GM18507 (cell line): ENCODE data around the gene HBD.

Source experiments
- DNase-seq: peaks from one replicate; pipeline ENCODE4 v3.0.0; 2011; ENCODE audit warnings: low read depth; ENCODE audit not compliant: insufficient read length; ENCODE audit errors: extremely low spot score
- FAIRE-seq: peaks from 2 replicates; lab custom pipeline; 2011; peaks lifted over from hg19 to GRCh38; lab: Jason Lieb, UNC

HBD gene

DNA sequence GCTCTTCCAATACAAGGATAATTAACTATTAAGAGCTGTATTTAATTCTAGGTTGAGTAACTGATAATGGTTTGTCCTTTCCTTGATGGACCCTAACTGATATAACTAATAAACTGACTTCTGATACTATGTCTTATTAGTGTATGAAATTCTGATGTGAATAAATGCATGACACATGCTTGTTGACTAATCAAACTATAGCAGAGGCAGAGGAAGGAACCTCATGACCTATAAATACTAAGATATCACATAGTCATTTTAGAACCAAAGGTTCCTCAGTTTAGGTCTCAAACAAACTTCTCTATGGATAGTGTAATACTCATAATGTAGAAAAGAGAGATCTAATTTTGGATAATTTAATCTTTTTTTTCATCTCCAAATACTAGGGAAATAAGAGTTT is 4.8 kb upstream of the HBD start:
- FAIRE-seq = no peak
- DNase-seq = no peak

DNA sequence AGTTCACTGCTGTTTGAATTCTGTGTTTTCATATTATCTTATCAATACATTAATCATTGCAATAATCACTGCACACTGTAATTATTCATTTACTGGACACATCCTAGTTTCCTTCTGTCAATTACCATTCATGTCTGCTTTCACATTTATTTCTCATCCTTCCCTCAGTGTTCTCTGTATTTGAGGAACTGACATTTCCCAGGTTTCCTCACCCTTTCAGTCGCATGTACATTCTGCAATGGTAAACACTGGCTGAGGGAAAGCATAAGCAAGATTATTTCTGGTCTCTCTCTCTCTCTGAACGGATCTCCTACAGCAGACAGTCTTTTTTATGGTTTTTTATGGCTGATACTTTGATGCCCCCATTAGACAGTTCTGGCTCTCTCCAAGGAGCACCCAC is 4.2 kb upstream of the HBD start:
- FAIRE-seq (no peak), DNase-seq (no peak)

- FAIRE-seq (no peak), DNase-seq (no peak)
Measured at GRCh38 chr11:5237420-5237819, 3.1 kb upstream of the HBD start.

DNA sequence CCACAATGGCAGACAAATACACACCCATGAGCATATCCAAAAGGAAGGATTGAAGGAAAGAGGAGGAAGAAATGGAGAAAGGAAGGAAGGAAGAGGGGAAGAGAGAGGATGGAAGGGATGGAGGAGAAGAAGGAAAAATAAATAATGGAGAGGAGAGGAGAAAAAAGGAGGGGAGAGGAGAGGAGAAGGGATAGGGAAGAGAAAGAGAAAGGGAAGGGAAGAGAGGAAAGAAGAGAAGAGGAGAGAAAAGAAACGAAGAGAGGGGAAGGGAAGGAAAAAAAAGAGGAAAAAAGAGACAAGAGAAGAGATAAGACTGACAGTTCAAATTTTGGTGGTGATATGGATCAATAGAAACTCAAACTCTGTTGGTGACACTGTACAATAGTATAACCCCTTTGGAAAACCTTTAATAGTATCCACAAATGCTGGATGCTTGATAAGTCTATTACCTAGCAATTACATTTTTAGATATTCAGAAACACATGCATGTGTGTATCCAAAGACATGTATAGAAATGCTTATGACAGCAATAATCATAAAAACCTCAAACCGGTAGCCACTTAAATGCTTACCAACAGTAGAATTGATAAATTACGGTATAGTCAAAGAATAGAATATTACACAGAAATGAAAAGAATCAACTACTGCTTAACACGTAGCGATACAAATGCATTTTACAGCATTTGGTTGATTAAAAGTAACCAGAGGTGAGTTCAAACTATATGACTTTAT is 1.2 kb upstream of the HBD start:
- DNase-seq = no peak
- FAIRE-seq = no peak

- DNase-seq (no peak), FAIRE-seq (no peak)
Measured at GRCh38 chr11:5233307-5233706, 976 bp downstream of the HBD start.

GRCh38 chr11:5232821-5233220 is 1.5 kb downstream of the HBD start:
- FAIRE-seq = no peak
- no peak for DNase-seq

DNA sequence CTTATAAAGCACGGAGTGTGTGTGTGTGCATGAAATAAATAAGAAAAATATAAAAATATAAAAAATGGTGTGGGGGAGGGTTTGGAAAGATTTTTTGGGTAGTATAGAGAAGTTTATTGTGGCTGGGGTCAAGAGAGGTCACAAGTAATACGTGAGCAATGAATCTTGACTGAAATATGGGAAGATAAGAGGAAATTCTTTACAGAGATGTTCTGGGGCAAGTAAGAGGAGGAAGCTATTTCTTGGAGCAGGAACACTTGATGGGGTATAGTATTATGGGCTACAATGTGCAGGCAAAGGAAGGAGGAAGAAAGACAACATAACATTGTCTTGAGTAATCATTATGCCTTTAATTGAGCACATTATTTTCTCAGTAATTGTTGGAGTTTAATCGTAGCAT is 2.1 kb downstream of the HBD start:
- FAIRE-seq (no peak), DNase-seq (no peak)

- DNase-seq (no peak), FAIRE-seq (no peak)
Measured at GRCh38 chr11:5231111-5231510, 3.2 kb downstream of the HBD start.

- no peak for FAIRE-seq
- no peak for DNase-seq
Measured at GRCh38 chr11:5230266-5230665, 4.0 kb downstream of the HBD start.

GRCh38 chr11:5229796-5230195 is 4.5 kb downstream of the HBD start:
- no peak for DNase-seq
- FAIRE-seq = no peak

DNA sequence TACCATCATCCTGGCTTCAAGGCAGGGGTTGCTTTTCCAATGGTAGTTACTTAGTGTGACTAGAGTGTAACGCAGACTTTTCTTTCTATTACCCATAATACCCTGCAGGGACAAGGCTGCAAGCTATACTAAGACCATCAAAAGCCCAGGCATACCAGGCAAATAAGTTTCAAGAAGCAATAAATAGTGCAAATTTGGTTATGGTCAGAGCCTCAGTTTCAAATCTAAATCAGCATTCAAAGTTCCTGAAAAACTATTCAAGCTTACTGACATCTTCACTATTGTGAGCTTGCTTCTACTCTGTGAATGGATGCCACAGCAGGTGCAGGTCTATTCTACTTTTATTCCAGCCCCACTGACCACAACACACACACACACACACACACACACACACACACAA is 4.9 kb downstream of the HBD start:
- DNase-seq = no peak
- no peak for FAIRE-seq

DNA sequence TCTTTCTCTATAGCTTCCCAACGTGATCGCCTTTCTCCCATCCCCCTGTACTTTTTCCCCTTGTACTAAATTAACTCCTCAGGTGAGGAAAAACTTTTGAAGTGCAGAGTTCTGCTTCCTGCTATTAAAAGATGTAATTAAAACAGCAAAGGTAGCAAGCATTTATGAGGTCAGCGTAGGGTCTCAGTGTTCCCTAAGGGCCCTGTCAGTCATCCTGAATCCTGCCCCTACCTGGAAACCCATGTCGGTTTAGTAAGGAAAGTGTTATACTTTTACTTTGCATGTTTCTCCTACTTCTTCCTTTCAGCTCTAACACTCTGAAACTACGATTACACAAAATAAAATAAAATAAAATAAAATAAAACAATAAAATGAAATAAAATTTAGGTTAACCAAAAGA is 6.2 kb downstream of the HBD start:
- FAIRE-seq (no peak), DNase-seq (no peak)

- no peak for FAIRE-seq
- DNase-seq = no peak
Measured at GRCh38 chr11:5227681-5228080, 6.6 kb downstream of the HBD start.

DNA sequence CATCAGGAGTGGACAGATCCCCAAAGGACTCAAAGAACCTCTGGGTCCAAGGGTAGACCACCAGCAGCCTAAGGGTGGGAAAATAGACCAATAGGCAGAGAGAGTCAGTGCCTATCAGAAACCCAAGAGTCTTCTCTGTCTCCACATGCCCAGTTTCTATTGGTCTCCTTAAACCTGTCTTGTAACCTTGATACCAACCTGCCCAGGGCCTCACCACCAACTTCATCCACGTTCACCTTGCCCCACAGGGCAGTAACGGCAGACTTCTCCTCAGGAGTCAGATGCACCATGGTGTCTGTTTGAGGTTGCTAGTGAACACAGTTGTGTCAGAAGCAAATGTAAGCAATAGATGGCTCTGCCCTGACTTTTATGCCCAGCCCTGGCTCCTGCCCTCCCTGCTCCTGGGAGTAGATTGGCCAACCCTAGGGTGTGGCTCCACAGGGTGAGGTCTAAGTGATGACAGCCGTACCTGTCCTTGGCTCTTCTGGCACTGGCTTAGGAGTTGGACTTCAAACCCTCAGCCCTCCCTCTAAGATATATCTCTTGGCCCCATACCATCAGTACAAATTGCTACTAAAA is 7.5 kb downstream of the HBD start, which contains the start of gene HBB:
Gene HBB, minus strand, starts transcription at position 340 of the 579 bp plus-strand sequence. Its CDS starts 50 bp downstream, at position 290.
- FAIRE-seq (no peak), DNase-seq (no peak)

DNA sequence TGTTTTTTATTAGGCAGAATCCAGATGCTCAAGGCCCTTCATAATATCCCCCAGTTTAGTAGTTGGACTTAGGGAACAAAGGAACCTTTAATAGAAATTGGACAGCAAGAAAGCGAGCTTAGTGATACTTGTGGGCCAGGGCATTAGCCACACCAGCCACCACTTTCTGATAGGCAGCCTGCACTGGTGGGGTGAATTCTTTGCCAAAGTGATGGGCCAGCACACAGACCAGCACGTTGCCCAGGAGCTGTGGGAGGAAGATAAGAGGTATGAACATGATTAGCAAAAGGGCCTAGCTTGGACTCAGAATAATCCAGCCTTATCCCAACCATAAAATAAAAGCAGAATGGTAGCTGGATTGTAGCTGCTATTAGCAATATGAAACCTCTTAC is 8.8 kb downstream of the HBD start:
- FAIRE-seq (no peak), DNase-seq (no peak)

DNA sequence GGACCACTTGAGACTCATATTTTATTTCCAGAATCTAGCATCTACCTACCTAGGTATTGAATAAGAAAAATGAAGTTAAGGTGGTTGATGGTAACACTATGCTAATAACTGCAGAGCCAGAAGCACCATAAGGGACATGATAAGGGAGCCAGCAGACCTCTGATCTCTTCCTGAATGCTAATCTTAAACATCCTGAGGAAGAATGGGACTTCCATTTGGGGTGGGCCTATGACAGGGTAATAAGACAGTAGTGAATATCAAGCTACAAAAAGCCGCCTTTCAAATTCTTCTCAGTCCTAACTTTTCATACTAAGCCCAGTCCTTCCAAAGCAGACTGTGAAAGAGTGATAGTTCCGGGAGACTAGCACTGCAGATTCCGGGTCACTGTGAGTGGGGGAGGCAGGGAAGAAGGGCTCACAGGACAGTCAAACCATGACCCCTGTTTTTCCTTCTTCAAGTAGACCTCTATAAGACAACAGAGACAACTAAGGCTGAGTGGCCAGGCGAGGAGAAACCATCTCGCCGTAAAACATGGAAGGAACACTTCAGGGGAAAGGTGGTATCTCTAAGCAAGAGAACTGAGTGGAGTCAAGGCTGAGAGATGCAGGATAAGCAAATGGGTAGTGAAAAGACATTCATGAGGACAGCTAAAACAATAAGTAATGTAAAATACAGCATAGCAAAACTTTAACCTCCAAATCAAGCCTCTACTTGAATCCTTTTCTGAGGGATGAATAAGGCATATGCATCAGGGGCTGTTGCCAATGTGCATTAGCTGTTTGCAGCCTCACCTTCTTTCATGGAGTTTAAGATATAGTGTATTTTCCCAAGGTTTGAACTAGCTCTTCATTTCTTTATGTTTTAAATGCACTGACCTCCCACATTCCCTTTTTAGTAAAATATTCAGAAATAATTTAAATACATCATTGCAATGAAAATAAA is 9.5 kb downstream of the HBD start:
- FAIRE-seq (no peak), DNase-seq (no peak)

DNA sequence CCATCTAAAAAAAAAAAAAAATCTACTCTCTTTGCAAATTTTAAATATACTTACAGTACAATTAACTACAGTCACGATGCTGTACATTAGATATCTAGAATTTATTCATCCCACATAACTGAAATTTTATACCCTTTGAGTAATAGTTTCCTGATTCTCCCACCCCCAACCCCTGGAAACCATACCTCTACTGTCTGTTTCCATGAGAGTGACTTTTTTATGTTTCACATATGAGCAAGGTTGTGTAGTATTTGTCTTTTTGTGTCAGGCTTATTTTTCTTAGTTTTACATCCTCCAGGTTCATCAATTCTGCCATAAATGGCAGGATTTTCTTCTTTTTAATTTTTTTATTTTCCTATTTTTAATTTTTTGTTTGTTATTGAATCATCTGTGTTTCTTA is 10.6 kb downstream of the HBD start:
- DNase-seq (no peak), FAIRE-seq (no peak)

GRCh38 chr11:5223146-5223545 is 11.1 kb downstream of the HBD start:
- DNase-seq (no peak), FAIRE-seq (no peak)

GRCh38 chr11:5210376-5210885 is 23.9 kb downstream of the HBD start:
- DNase-seq (no peak), FAIRE-seq (no peak)

DNA sequence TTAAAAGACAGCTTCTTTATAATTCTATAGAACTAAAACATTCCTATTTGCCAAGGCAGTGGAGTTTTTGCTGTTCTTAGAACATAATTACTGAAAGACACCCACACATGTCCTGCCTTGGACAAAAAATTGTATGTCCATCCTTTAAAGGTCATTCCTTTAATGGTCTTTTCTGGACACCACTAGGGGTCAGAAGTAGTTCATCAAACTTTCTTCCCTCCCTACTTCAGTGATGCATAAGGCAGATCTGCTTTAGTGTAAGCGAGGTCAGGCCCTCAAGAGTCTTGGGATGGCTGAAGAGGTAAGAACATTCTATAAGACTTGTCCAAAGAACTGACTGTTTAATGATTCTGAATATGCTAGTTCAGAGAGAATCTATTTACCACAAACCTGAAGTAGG is 29.5 kb downstream of the HBD start:
- DNase-seq = peak; percentile 23
- FAIRE-seq = peak; percentile 83
